AML-193 (cell line): ENCODE data around the gene COLEC11.
"Not testable (repeated sequence)": the region's sequence is repeated elsewhere in the genome, so short reads cannot be mapped to it uniquely, and the experiment has no call there.

Source experiments
- DNase-seq, 2 experiments: peaks; one replicate each; lab custom pipeline; 2025; lab: John Stamatoyannopoulos, UW

Gene COLEC11

GRCh38 chr2:3606028-3606369 is 11.1 kb downstream of the COLEC11 start:
- DNase-seq = no peak

- DNase-seq = no peak
These were observed 11.7 kb downstream of the COLEC11 start for GRCh38 chr2:3606370-3607201.

GRCh38 chr2:3608373-3609278 is 13.7 kb downstream of the COLEC11 start:
- DNase-seq = no peak

GRCh38 chr2:3609279-3609673 is 14.4 kb downstream of the COLEC11 start:
- DNase-seq = not testable (repeated sequence)

- DNase-seq = no peak
These were observed 15.5 kb downstream of the COLEC11 start for GRCh38 chr2:3610415-3610814.

DNA sequence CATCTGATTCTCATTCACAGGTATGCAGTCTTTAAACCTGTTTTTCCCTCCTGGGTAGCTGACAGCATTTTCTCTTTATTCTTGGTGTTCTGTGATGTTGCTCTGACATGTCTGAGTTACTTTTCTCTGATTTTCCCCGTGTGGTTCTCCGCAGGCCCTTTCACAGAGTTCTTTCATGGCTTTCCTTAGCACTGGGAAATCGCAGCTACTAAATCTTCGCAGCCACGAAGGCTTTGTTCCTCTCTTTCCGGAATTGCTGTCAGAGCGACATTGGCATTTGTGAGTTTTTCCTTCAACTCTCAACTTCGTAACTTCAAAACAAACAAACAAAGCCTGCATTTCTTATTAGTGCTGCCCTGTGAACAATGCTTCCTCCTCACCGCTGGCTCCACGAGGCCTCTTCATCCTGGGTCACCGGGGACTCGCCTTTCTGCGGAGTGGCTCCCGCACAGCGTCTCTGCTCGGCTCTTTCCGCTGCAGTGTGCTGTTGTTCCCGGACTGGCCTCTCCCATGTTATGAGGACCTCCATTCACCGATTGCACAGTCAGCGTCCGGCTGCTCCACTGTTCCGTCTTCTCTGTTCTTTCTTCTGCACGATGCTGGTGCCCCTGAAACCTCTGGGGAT is 16.1 kb downstream of the COLEC11 start:
- no peak for DNase-seq

GRCh38 chr2:3611589-3611988 is 16.7 kb downstream of the COLEC11 start:
- no peak for DNase-seq

- DNase-seq = no peak
These were observed 18.0 kb downstream of the COLEC11 start for GRCh38 chr2:3612639-3613523.

GRCh38 chr2:3613524-3613905 is 18.6 kb downstream of the COLEC11 start:
- DNase-seq = no peak

DNA sequence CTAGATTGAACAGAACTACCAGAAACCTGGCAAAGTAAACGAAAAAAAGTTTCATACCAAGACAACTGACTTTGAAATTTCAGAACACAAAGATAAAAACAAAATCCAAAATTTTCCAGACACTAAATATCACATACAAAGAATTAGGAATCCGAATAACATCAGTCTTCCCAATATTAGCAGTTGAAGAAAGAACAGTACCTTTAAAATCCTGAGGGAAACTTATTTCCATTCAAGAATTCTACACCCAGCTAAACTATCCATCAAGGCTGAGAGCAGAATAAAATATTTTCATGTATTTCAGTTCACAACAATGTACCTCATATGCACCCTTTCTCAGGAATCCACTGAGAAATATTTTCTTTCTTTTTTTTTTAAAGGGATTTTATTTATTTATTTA is 19.8 kb downstream of the COLEC11 start:
- not testable (repeated sequence) for DNase-seq

GRCh38 chr2:3615541-3616200 is 20.8 kb downstream of the COLEC11 start:
- not testable (repeated sequence) for DNase-seq

DNA sequence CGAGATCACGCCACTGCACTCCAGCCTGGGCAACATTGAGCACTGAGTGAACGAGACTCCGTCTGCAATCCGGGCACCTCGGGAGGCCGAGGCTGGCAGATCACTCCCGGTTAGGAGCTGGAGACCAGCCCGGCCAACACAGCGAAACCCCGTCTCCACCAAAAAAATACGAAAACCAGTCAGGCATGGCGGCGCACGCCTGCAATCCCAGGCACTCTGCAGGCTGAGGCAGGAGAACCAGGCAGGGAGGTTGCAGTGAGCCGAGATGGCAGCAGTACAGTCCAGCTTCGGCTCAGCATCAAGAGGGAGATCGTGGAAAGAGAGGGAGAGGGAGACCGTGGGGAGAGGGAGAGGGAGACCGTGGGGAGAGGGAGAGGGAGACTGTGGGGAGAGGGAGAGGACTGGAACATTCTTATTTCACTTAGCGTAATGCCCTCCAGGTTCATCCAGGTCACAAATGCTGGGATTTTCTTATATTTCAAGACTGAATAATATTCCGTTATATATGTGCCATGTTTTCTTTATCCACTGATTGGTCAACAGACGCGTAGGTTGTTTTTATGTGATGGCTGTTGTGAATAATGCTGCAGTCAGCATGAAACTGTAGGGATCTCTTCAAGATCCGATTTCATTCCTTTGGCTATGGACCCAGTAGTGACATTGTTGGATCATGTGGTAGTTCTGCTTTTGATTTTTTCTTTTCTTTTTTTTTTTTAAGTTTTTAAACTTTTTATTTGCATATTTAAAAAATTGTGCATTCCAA is 21.7 kb downstream of the COLEC11 start:
- DNase-seq = not testable (repeated sequence)

DNA sequence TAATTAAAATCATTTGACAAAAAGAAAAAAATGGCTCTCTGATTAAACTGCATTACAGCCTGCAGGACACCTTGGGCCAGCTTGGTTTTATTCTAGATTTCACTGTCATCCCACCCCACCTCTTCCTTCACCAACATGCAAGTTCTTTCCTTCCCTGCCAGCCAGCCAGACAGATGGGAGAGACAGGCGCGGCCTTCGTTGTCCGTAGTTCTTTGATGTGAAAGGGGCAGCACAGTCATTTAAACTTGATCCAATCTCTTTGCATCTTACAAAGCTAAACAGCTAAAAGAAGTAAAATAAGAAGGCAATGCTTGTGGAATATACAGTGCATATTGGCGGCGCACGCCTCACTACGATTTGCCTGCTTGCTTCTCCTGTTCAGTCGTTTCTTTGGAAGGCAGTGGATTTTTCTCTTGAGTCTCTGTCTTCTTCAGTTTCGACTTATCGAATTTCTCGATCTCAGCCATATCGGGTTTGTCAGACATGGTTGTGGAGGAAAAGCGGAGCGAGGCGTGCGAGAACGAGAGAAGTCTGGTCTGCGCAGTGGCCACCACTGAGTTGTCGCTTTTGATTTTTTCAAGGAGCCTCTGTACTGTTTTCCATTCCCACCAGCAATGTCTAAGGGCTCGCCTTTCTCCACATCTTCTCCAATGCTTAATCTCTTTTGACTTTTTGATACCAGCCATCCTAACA is 22.4 kb downstream of the COLEC11 start:
- no peak for DNase-seq

- no peak for DNase-seq
These were observed 23.5 kb downstream of the COLEC11 start for GRCh38 chr2:3618367-3618766.

GRCh38 chr2:3619033-3619432 is 24.1 kb downstream of the COLEC11 start:
- DNase-seq = no peak

DNA sequence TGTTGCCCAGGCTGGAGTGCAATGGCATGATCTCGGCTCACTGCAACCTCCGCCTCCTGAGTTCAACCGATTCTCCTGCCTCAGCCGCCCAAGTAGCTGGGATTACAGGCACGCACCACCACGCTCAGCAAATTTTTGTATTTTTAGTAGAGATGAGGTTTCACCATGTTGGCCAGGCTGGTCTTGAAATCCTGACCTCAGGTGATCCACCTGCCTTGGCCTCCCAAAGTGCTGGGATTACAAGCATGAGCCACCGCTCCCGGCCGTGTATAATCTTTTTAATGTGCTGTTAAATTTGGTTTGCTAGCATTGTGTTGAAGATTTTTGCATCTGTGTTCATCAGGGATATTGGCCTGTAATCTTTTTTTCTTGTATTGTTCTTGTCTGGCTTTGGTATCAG is 24.7 kb downstream of the COLEC11 start:
- not testable (repeated sequence) for DNase-seq

DNA sequence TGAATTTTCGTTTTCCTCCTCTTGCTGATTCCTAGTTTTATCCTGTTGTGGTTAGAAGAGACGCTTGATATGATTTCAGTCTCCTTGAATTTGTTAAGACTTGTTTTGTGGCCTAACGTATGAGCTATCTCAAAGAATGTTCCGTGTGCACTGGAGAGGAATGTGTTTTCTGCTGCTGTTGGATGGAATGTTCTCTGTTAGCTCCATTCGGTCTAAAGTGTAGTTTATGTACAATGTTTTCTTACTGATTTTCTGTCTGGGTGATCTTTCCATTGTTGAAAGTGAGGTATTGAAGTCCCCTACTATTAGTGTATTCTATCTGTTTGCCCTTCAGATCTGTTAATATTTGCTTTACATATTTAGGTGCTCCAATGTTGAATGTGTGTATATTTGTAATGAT is 25.9 kb downstream of the COLEC11 start:
- no peak for DNase-seq

GRCh38 chr2:3622967-3623366 is 28.1 kb downstream of the COLEC11 start:
- no peak for DNase-seq

- DNase-seq = no peak
These were observed 29.3 kb downstream of the COLEC11 start for GRCh38 chr2:3624059-3624794.
